Lower leg skin (tissue), 3 donors: ENCODE measurements around the gene ST8SIA3.

Experiments used
- CTCF ChIP-seq, 3 donors: fragments of 450-650 bp; IDR thresholded peaks; one replicate each; pipeline ENCODE4 v1.5.1; 2016; ENCODE audit warnings: antibody characterized with exemption in 3 of 3, mild to moderate bottlenecking in 3 of 3, moderate library complexity in 2 of 3
- POLR2A ChIP-seq, 2 donors: fragments of 450-650 bp; IDR thresholded peaks; one replicate each; pipeline ENCODE4 v1.6.1; 2016 to 2017; ENCODE audit warnings: antibody characterized with exemption in 2 of 2, mild to moderate bottlenecking in 1 of 2, moderate library complexity in 1 of 2

- TF ChIP-seq CTCF (IDR thresholded peaks at IDR 0.05) (no peak), POLR2A (IDR thresholded peaks at IDR 0.05) (no peak)
Measured at GRCh38 chr18:57352761-57353136, 392 bp downstream of the ST8SIA3 start.
